Activated CD4-positive, alpha-beta T cell treated with anti-CD3 and anti-CD28 coated beads for 1 hour (primary cell): ENCODE measurements around the gene TAF6.
A peak's percentile ranks its signal among the peaks of the same experiment; 100 is the strongest.
"Not testable (repeated sequence)": the region's sequence is repeated elsewhere in the genome, so short reads cannot be mapped to it uniquely, and the experiment has no call there.

ENCODE experiments used
- DNase-seq: peaks from one replicate; pipeline ENCODE4 v3.0.0-alpha.2; 2020

Gene TAF6

DNA sequence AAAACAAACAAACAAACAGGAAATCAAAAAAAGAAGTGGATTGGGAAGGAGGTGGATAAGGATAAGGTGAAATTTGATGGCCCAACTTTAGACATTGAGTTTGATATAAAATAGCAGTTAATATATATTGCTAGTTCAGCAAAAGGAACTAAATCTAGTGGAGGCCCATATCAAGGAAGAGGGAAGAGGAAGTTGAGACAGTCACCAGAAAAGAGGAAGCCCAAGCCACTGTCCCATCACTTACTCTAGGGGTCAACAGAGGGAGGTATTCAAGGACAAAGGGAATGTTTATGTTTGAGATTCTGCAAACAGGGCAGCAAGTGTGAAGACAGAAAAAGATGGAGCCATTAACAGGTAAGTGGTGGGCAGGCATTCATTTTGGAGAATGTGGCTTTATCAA is 33.2 kb upstream of the TAF6 start:
- DNase-seq: no peak

DNA sequence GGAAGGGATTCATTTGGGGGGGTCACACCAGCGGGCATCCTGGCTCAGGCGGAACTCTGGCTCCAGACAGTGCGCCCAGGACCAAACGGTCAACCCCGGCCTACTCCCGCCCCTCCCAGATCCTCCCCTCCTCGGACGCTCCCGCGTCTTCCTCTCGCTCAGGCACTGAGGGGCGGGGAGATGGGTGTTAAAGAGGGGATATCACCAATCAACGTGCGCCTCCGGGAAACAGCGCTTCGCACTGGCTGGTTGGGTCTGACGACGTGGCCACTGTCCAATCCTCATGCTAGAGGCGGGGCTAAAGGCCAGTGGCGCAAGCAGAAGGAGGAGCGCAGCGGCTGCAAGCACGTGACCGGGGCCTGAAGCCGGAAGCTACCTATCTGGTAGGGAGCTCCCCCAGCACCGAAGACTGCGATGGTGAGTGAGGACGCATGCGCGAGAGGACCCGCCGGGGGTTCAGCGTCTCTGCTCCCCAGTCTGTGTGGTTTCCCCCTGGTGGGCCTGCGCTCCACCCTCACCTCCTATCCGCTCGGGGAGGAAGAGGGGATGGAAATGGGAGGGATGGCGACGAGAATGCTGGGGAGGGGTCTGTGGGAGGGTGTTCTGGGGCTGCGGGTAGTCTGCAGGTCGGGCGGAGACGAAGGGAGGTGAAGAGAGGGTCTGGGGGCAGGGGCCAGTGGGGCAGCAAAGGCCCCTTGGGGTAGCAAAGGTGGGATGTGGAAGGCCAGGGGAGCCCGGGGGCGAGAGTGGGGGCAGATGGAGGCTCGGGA is 29.6 kb upstream of the TAF6 start, which contains the start of gene LAMTOR4:
Gene LAMTOR4, plus strand, starts transcription at position 360 of the 770 bp plus-strand sequence. Its CDS starts 55 bp downstream, at position 415.
- DNase-seq: peak; percentile 96

DNA sequence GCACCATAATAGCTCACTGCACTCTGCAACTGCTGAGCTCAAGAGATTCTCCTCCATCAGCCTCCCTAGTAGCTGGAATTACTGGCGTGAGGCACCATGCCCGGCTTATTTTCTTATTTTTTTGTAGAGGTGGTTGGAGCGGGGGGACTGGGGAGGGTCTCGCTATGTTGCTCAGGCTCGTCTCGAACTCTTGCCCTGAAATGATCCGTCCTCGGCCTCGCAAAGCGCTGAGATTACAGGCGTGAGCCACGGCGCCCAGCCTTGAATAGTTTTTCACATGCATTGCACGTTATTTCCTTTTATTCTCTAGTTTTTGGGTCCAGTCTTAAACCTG is 29.0 kb upstream of the TAF6 start:
- DNase-seq: no peak

DNA sequence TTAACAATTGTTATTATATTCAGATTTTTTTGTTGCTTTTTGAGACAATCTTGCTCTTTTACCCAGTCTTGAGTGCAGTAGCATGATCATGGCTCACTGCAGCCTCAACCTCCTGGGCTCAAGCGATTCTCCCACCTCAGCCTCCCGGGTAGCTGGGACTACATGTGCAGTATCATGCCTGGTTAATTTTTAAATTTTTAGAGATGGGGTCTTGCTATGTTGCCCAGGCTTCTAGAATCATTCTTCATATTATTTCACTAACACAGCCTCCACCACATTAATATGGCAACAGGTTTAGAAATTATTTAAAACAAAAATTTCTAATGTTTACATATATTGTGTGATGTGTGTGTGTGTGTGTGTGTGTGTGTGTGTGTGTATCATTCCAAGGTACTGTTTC is 28.1 kb upstream of the TAF6 start:
- no peak for DNase-seq

DNA sequence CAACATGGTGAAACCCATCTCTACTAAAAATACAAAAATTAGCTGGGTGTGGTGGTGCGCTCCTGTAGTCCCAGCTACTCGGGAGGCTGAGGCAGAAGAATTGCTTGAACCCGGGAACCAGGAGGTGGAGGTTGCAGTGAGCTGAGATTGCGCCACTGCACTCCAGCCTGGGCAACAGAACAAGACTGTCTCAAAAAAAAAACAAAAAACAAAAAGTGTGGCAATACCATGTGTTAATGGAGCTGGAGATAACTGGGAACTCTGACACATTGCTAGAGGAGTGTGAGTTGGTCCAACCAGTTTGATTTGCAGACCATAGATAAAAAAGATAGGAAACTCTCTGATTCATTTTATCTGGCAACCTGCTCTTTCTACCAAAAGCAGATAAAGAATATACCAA is 27.2 kb upstream of the TAF6 start:
- not testable (repeated sequence) for DNase-seq

DNA sequence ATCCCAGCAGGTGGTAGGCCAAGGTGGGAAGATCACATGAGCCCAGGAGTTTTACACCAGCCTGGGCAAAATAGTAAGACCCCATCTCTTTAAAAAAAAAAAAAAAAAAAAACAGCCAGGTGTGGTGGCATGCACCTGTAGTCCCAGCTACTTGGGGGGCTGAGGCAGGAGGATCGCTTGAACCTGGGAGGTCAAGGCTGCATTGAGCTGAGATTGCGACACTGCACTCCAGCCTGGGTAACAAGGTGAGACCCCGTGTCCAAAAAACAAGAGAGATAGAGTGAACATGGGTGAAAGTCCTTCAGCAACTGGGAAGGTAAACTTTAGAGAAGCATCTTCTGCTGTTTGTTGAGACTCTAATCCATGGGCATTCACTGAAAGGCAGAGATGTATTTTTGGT is 23.3 kb upstream of the TAF6 start:
- DNase-seq: no peak

DNA sequence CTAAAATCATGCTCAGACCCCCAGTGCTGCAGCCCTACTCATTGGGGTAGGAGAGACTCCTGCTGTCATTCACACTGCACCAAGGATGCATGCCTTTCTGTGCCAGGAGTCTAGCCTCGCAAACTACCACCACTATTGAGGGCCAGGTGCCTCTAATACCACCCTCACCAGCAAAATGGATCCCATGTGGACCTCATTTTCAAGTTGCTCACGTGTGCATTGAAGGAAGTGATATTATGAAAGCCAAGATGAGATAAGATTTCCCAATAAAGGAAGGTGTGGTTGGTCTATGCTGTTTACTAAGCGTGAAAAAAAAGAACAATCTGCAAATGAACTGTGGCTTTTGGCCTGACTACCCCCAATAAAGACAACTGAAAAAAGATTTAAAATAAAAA is 22.4 kb upstream of the TAF6 start:
- no peak for DNase-seq

DNA sequence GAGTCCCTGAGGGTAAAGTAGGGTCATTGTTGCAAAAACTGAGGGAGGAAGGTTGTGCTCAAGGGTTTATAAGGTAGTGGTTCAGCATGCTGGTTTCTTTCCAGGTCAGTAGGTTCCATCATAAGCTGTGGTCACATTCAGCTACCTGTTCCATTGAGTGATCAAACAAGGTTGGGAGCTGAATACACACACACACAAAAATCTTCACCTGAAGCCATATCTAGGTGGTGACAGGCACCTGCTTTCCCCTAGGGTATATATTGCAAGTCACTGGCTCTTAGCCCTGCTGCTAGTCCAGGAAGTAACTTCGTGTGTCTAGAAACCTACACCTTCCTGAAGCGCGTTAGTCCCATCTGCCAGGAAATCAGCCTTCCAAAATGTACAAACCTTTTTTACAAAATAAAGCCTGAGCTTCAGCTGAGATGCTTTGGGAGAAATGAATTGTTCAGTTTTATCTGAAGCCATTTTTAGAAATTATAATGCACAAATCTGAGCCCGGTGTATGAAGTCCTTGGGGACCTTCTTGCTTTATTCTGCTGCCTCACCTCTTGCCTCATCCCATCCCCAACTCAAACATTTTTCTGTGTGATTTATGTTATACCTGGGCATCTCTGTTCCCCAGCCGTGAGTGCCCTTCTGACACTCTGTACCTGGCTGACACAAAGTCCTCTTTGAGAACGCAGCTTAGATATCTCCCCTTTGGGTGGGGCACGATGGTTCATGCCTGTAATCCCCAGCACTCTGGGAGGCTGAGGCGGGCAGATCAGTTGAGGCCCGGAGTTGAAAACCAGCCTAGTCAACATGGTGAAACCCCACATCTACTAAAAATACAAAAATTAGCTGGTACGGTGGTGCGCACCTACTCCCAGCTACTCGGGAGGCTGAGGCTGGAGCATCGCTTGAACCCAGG is 18.9 kb upstream of the TAF6 start:
- DNase-seq: no peak

DNA sequence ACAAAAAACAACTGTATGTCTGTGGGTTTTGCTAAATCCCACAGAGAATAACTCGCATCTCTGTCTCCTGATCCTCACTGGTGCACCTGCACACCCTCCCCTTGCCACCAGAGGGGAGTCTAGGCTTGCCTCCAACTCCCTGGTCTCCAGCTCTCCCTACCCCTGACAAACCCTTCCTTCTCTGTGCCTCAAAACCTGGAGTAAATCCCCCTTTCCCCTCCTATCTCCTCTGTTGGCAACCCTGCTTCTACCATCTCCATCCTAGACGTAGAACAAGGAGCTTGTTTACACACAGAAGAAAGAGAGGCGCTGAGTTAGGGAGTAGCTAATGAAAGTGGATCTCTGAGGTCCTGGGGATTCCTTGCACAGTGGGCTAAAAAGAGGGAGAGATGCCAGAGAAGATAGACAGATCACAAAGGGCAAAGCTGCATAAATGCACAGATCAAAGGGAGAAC is 13.6 kb upstream of the TAF6 start:
- peak; percentile 56 for DNase-seq

DNA sequence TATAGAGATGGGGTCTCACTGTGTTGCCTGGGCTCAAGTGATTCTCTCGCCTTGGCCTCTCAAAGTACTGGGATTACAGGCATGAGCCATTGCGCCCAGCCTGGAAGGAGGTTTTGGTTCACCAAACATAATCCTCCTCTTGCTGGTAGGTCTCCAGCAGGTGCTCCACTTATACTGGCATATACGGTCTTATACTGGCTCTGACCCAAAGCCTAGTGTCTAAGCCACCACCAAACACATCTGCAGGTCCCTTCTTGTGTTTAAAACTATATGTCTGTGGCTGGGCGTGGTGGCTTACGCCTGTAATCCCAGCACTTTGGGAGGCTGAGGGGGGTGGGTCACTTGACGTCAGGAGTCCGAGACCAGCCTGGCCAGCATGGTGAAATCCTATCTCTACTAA is 13.0 kb upstream of the TAF6 start:
- DNase-seq: no peak

DNA sequence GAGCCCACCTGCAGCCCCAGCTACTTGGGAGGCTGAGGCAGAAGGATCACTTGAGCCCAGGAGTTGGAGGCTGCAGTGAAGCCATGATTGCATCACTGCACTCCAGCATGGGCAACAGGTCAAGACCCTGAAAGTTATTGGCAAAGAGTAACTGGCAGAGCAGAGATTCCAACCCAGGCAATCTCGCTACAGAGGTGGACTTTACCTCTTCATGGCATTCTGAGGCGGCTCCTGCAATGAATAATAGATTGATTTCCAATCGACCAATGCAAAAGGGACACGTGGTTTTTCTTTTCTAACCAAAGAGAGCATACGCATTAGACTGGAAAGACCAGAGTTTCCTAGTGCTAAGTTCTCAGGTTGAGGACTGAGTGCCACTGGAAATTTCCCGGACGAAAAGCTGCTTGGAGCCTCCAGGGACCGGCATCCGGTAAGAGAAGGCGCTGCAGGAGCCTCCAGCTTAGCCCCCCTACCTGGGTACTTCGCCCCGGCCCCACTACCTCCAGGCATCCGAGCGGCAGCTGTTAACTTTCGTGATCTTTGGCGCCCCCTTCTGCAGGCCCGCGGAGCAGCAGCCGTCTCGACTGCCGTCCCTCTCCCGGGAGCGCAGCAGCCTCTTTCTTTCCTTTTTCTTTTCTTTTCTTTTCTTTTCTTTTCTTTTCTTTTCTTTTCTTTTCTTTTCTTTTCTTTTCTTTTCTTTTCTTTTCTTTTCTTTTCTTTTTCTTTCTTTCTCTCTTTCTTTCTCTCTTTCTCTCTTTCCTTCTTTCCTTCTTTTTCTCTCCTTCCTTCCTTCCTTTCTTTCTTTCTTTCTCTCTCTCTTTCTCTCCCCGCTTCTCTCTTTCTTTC is 11.7 kb upstream of the TAF6 start:
- peak; percentile 70 for DNase-seq

DNA sequence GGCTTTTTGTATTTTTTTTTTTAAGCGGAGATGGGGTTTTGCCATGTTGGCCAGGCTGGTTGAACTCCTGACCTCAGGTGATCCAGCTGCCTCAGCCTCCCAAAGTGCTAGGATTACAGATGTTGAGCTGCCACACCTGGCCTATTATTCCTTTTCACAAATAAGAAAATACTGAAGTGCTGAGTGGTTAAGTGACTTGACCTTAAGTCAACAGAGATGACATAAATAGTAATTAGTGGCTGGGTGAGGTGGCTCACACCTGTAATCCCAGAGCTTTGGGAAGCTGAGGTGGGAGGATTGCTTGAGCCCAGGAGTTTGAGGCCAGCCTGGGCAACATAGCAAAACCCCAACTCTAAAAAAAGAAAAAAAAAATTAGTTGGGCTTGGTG is 11.1 kb upstream of the TAF6 start:
- DNase-seq: not testable (repeated sequence)

DNA sequence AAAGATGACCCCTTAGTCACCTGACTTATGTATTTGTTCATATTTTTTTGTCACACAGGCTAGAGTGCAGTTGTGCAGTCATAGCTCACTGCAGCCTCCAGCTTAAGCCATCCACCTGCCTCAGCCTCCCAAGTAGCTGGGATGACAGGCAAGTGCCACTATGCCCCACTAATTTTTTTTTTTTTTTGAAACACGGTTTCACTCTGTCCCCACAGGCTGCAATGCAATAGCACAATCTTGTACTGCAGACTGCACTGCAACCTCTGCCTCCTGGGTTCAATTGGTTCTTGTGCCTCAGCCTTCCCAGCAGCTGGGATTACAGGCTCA is 9.4 kb upstream of the TAF6 start:
- no peak for DNase-seq

DNA sequence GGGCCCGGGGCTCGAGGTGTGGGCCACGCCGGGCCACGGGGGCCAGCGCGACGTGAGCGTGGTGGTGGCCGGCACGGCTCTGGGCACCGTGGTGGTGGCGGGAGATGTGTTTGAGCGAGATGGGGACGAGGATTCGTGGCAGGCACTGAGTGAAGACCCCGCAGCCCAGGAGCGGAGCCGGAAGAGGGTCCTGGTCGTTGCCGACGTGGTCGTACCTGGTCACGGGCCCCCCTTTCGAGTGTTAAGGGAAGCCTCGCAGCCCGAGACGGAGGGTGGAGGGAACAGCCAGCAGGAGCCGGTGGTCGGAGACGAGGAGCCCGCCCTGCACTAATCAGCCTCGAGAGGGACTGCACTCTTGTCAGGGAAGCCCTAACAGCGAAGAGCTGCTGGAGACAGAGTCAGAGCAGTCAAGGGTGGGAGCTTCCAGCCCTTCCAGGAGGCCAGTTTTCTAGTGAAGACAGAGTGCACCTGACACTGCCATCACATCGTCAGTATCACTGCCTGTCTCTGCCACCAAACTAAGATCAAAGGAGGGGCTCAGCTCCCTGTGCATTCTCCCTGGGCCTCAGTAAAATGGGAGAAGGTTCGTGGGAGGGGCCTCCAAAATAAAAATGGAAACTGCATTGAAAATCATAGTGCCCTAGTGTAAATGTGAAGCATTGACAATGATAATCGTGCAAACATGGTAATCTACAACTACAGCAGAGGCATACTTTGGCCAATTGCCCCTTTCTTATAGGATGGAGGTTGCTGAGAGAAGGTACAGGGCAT is 8.9 kb upstream of the TAF6 start:
- DNase-seq: no peak

DNA sequence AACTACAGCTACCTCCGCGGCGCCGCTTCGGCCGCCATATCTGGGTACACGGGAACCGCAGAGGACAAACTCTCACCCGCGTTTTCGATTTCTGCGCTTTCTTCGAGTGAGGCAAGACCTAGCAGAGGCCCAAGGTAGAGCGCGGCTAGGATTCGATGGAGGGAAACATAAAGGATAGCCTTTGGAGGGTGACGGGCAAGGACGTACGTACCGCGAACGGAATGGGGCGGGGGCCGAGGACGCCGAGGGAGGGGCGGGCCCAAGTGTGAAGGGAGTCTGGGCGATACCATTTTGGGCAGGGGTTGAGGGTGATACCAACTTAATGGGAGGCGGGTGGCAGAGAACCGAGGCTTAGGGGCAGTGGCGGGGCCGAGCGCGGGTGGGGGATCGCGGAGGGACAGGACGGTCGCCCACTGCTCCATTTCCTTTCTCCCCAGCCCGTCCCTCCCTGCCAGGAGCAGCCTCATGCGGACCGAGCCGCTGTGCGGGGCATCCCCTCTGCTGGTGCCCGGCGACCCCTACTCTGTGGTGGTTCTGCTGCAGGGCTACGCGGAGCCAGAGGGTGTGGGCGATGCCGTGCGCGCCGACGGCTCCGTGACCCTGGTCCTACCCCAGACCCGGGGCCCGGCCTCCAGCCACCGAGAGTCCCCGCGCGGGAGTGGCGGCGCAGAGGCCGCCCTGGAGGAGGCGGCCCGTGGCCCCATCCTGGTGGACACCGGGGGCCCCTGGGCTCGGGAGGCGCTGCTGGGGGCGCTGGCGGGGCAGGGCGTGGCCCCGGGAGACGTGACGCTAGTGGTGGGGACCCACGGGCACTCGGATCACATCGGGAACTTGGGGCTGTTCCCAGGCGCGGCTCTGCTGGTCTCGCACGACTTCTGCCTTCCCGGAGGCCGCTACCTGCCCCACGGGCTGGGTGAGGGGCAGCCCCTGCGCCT is 8.0 kb upstream of the TAF6 start, which contains the start of gene MBLAC1:
Gene MBLAC1, plus strand, starts transcription at position 37 of the 935 bp plus-strand sequence. Its CDS starts 429 bp downstream, at position 466.
- peak; percentile 83 for DNase-seq

DNA sequence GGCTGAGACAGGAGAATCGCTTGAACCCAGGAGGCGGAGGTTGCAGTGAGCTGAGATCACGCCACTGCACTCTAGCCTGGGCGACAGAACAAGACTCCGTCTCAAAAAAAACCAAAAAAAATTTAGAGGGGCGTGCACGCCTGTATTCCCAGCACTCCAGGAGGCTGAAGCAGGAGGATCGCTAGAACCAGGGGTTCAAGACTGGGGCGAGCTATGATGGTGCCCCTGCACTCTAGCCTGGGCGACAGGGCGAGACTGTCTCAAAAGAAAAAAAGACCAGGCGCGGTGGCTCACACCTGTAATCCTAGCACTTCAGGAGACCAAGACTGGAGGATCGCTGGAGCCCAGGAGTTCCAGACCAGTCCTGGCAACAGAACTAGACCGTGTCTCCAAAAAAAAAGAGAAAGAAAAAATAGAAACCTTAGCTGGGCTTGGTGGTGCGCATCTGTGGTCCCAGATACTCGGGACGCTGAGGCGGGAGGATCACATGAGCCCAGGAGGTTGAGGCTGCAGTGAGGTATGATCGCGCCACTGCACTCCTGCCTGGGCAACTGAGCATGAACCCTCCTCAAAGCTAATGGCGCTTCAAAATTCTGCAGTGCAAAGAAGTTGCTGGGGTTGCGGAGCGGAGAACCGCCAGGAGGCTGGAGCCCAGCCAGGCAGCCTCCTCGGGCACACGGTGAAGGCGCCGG is 7.2 kb upstream of the TAF6 start:
- no peak for DNase-seq

DNA sequence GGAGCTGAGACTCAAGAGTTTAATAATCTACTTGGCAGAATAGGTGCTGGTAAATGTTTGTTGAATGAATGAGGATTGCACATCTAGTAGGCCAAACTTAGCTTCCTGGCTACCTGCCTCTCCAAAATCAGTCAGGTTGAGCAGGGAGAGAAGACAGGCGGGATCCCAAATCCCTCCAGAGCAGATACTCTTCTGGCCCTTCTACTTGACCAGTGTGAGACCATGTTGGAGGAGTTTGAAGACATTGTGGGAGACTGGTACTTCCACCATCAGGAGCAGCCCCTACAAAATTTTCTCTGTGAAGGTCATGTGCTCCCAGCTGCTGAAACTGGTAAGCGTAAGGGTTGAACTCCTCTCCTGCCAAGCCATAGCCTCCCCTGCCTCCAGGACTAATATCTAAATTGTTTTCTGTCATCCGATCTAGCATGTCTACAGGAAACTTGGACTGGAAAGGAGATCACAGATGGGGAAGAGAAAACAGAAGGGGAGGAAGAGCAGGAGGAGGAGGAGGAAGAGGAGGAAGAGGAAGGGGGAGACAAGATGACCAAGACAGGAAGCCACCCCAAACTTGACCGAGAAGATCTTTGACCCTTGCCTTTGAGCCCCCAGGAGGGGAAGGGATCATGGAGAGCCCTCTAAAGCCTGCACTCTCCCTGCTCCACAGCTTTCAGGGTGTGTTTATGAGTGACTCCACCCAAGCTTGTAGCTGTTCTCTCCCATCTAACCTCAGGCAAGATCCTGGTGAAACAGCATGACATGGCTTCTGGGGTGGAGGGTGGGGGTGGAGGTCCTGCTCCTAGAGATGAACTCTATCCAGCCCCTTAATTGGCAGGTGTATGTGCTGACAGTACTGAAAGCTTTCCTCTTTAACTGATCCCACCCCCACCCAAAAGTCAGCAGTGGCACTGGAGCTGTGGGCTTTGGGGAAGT is 5.4 kb upstream of the TAF6 start:
- no peak for DNase-seq

DNA sequence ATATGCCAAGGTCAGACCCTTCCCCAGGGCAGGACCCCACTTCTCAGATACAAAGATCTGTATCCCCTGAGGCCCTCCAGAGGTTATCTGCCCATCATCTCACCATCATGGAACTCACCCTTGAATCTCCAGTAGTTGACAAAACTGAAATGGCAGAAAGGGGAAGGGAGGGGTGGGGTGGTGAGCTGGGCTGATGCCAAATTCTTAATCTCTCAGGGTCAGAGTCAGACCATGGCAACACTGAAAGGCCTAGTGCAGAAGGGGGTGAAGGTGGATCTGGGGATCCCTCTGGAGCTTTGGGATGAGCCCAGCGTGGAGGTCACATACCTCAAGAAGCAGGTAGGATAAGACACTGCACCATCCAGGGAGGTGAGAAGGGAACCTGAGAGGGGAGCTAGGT is 3.4 kb upstream of the TAF6 start:
- DNase-seq: no peak

DNA sequence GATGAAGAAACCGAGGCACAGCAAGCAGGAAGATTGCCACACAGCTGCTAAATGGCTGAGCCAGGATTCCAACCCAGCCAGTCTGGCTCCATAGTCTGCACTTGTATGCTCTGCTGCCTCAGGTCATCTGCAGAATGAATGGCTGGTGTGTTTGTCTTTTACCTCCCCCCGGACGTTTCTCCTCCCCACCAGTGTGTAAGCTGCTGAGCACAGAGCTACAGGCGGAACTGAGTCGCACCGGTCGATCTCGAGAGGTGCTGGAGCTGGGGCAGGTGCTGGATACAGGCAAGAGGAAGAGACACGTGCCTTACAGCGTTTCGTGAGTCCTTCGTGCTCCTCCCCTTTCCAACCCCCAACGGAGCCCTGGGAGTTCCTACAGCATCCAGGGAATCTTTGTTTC is 2.9 kb upstream of the TAF6 start:
- no peak for DNase-seq

DNA sequence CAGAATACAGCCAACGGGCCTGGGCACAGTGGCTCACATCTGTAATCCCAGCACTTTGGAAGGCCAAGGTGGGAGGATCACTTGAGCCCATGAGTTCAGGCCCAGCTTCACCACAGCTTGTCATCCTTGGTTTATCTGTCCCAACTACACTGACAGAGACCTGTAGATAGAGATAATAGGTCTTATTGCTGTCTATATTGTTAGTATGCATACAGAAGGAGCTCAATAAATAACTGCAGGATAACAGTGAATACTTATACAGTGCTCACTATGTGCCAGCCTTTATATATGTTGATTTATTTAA is 1.5 kb upstream of the TAF6 start:
- DNase-seq: no peak
